Prostate gland (tissue), 2 donors: Measurements from ENCODE around the gene CREB3L1.
"Not testable (repeated sequence)": the region's sequence is repeated elsewhere in the genome, so short reads cannot be mapped to it uniquely, and the experiment has no call there.

Experiments used
- POLR2A ChIP-seq: fragments of 450-650 bp; IDR thresholded peaks from one replicate; pipeline ENCODE4 v1.6.1; 2016; ENCODE audit warnings: antibody characterized with exemption, mild to moderate bottlenecking
- TF ChIP-seq, protein P1 (sequence below), 4 experiments: fragments of 200-600 bp in 2 of 4; fragments of 450-650 bp in 2 of 4; sonication (generic) in 2 of 4; IDR thresholded peaks; 1 replicate in 3 of 4; 2 replicates in 1 of 4; pipeline ENCODE4 v1.5.1; 2016 to 2019; ENCODE audit warnings: antibody characterized with exemption in 4 of 4, mild to moderate bottlenecking in 2 of 4, moderate library complexity in 2 of 4

DNA sequence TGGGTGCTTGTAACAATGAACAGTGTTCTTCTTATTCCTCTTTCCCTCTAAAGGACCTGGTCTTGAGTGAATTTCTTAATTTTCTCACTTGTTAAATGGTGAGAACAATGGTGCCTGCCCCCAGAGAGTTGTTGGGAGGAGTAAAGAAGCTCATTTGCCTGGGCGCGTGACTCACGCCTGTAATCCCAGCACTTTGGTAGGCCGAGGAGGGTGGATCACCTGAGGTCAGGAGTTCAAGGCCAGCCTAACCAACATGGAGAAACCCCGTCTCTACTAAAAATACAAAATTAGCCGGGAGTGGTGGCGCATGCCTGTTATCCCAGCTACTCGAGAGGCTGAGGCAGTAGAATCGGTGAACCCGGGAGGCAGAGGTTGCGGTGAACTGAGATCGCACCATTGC is 26.6 kb downstream of the CREB3L1 start:
- TF ChIP-seq, protein P1, sequence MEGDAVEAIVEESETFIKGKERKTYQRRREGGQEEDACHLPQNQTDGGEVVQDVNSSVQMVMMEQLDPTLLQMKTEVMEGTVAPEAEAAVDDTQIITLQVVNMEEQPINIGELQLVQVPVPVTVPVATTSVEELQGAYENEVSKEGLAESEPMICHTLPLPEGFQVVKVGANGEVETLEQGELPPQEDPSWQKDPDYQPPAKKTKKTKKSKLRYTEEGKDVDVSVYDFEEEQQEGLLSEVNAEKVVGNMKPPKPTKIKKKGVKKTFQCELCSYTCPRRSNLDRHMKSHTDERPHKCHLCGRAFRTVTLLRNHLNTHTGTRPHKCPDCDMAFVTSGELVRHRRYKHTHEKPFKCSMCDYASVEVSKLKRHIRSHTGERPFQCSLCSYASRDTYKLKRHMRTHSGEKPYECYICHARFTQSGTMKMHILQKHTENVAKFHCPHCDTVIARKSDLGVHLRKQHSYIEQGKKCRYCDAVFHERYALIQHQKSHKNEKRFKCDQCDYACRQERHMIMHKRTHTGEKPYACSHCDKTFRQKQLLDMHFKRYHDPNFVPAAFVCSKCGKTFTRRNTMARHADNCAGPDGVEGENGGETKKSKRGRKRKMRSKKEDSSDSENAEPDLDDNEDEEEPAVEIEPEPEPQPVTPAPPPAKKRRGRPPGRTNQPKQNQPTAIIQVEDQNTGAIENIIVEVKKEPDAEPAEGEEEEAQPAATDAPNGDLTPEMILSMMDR (IDR thresholded peaks at IDR 0.05): not testable (repeated sequence)
- TF ChIP-seq POLR2A: not testable (repeated sequence)
